NCI-H510A treated with DMSO at 0.1 percent for 48 hours (cell line): ENCODE results near the gene PCDH1.

ENCODE experiments used
- DNase-seq: peaks from one replicate; lab custom pipeline; 2025; lab: John Stamatoyannopoulos, UW

The PCDH1 gene

DNA sequence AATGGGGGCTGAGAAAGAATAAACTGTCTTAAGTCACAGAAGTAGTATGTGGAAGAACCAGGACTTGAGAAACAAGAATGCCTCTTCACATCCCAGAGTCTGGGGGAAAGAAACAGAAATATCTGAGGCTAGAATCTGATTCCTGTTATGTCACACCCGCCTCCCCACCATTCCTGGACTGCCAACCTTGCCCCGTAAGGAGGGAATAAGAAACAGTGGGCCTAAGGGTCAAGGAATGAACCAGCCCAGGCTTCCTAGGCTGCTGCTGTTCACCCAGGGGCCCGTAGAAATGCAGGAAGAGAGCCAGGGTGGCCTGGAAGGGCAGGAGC is 4.3 kb downstream of the PCDH1 start:
- no peak for DNase-seq

DNA sequence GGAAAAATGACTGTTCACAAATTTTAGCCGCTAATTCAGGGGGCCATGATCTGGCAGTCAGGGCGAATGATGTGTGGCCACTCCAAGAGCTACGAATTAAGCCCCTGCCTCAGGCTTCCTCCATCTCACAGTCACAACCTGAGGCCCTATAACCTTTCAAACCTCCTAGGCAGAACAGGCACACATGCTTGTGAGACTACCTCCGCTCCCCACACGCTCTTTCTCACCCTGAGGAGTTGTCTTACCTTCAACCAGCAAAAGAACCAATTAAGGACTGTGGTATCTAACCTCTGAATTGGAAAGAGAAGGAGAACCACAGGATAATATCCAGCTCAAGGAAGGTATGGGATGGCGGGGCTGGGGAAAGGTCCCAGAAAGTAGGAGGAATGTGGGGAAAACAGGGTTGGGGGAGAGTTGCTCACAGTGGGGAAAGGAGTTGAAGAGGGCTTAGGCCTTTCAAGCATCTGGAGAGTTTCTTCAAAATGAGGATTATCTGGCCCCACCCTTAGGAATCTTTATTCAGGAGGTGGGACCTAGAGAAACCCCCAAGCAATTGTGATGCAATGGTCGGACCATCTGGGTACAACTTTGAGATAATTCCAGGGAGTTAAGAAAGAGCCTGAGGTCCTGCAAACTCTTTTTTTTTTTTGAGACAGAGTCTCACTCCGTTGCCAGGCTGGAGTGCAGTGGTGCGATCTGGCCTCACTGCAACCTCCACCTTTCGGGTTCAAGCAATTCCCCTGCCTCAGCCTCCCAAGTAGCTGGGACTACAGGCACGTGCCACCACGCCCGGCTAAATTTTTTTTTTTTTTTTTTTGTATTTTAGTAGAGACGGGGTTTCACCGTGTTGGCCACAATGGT is 5.5 kb downstream of the PCDH1 start:
- no peak for DNase-seq

DNA sequence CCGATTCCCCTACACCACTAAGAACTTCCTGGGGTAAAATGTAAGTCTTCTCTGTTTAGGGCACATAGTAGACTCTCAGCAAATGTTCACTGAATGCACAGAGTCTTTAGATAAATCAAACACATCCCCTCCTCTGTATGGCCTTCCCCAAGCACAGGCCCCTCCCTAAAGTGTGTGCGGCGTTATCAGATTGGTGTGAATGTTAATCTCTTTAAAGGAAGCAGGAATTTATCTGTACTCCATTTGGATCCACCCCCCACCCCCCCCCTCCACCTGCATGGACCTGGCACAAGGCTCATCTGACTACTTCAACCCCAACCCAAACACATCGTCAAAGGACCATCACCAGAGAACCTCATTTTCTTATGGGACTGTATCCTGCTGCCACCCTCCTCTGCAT is 6.3 kb downstream of the PCDH1 start:
- DNase-seq: no peak

DNA sequence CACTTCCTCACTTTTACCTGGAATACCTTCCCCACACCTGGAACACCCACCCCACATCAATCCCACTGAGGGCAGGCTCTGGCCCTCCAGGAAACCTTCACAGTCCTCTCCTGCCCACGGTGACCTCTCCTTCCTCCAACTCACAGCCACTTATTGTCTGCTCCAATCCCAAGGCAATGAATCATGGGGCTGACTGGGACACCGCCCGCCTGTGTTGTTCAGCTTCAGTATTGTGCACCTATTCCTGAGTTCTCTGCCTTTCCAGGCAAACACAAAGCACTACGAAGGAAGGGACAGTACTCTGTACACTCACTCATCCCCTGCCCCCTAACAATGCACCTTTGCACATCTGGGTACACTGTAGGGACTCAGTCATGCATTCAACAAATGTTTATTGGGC is 7.3 kb downstream of the PCDH1 start:
- no peak for DNase-seq

- DNase-seq: no peak
Measured at GRCh38 chr5:141870228-141870627, 8.0 kb downstream of the PCDH1 start.

DNA sequence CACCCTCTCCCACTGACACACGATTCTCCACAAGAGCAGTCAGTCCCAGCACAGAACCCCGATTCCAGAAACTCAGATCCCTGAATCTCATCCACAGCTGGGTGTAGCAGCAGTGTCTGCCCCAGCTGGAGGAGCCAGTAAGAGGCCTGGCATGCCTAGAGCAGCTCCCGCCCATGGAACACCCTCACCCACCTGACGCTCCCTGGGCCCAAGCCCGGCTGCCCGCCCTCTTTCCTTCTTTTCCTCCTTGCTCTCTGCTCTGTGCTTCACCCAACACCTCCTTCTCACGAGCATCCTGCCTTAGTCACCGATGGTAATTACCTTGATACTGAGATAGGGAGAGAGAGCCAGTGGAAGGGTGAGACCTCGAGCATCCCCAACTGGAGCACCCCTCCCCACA is 8.7 kb downstream of the PCDH1 start:
- DNase-seq: no peak

DNA sequence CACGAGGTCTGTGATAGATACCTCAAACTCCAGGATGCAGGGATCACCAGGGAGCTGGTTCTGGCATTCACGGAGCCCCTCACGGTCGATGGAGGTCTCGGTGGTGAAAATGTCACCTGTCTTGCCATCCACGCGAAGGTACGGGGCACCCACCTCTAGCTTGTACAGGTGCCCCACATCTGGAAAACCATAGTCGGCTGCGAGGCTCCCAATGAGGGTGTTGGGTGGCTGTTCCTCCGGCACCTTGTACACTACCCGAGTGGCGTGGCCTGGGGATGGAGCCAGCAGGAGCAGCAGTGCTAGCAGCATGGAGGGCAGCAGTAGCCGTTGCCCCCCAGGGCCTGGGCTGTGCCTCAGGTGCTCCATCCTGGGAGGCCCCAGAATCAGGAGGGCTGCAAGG is 9.2 kb downstream of the PCDH1 start:
- DNase-seq: no peak

GRCh38 chr5:141868541-141868940 is 9.7 kb downstream of the PCDH1 start:
- DNase-seq: no peak

DNA sequence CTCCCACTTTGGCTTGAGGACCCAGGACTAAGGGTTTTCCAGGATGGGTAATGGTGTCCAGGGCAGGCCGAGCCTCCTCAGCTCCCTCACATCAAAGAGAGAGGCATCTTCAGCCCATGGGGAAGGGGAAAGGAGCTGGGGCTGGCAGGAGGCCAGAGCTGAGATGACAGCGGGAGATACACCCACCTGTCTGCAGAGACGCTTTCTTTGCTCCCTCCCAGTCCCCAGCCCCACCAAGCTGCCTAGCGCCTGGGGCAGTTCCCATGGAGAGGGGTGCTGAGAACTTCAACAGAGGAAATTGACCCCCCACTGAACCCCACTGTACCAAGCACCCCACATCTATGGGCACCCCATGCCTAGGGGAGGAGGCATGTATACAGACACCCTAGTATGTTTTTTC is 10.6 kb downstream of the PCDH1 start:
- DNase-seq: no peak

GRCh38 chr5:141867139-141867538 is 11.1 kb downstream of the PCDH1 start:
- DNase-seq: no peak

GRCh38 chr5:141866096-141866495 is 12.1 kb downstream of the PCDH1 start:
- DNase-seq: peak; percentile 80

GRCh38 chr5:141865406-141865805 is 12.8 kb downstream of the PCDH1 start:
- DNase-seq: no peak

GRCh38 chr5:141864371-141865370 is 13.5 kb downstream of the PCDH1 start:
- DNase-seq: peak; percentile 78

DNA sequence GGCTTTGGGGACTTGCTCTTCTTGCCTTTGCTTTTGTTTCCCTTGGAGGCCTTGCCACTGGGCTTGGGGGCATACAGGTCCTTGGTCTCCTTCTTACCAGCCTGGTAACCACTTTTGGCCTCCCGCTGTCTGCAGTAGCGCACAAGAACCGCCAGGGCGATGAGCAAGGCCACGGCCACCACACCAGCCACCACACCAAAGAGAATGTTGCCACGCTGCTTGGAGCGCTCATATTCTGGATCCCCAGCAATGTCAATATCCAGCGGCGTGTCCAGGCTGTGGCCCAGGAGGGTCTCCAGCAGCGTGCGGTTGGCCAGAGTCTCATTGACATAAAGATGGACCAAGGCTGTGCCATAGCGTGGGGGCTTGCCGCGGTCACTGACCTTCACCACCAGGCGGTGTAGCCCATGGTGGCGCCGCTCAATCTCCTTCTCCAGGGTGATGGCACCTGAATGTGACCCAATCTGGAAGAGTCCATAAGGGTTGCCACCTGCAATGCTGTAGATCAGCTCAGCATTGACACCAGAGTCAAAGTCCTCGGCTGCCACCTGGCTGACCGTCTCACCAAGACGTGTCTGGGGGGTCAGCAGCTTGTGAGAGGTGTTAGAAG is 14.5 kb downstream of the PCDH1 start:
- DNase-seq: no peak

DNA sequence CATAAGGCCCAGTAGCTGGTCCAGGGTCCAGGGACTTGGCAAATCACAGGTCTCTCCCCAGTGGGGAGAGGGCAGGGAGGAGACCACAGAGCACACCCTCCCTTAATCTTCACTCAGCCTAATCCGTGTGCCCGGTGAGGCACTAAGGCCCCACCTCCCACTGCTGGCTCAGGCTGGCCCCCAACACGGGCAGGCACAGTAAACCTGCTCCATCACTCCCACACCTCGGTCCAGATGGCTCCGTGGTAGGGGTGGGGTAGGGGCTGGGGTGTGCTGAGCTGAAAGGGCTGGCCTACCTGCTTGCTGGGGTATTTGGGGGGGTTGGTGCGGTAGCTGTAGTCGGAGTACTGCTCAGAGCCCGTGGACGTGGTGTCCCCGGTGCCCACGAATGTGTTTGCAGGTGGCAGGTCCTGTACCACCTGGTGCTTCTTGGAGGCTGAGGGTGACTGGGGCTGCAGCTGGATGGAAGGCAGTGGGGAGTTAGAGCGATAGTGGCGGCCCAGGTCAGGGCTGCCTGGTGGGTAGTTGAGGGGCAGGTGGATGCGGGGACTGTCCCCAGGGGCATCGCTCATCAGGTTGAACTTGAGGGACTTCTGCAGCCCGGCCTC is 15.2 kb downstream of the PCDH1 start:
- no peak for DNase-seq

DNA sequence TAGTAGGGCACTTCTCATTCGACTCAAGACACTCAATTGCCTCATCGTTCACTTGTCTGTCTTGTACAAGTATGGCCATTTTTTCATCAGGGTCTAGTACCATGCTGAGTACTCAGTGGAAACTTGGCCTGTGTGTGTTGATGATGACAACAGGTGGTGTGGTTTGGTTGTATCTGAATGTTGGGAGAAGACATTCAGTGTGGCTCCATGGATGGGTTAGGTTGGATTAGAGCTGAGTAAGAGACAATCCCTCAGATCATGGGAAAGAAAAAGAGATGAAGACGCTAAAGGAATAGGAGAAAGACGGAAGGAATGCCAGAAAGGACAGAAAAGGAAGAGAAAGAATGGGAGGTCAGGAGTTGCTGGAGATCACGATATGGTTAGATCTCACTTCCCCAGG is 17.0 kb downstream of the PCDH1 start:
- no peak for DNase-seq

DNA sequence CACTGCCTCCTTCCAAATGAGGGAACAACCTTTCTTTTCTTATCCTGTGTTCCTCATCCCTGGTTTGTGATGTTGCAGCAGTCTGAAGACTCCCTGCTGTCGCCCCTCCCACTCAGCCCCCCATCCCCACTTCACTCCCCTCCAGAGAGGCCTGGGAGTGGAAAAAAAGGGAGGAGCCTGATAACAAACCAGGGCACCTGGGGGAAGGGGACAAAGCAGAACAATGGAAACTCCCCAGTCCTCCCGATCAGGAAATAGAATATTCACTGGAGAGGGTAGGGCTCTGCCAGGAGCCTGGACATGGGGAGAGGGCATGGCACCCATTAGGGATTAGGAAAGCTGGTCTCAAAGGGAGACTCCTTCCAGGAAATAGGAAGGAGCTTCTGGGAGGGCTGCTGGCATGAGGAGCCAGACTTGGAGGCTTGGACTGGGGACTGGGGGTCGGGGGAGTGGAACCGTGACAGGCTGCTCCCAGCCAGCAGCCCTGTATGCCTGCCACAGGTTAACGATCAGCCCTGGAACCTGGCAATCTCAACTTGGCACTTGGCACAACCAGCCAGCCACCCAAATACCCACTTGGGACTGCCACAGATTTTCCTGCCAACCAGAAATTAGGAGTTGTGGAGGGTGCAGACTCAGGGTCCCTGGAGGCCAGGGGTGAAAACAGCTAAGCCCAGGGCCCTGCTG is 20.0 kb downstream of the PCDH1 start:
- DNase-seq: peak; percentile 44

- no peak for DNase-seq
Measured at GRCh38 chr5:141857226-141857625, 21.0 kb downstream of the PCDH1 start.

GRCh38 chr5:141856037-141856790 is 22.0 kb downstream of the PCDH1 start:
- DNase-seq: no peak

GRCh38 chr5:141855265-141856036 is 22.8 kb downstream of the PCDH1 start:
- peak; percentile 64 for DNase-seq
